HUES48 (cell line): Measurements from ENCODE around the gene RFX3.

Experiments
- H3K27ac ChIP-seq: one replicate; pipeline ENCODE4 v1.7.0; 2013; ENCODE audit warnings: low read depth, low read length, inconsistent platforms
- H3K27me3 ChIP-seq: 2 replicates; pipeline ENCODE4 v1.6.1; 2013; ENCODE audit warnings: mild to moderate bottlenecking, low read length; ENCODE audit not compliant: control insufficient read depth, insufficient read depth
- H3K36me3 ChIP-seq: 2 replicates; pipeline ENCODE4 v1.6.1; 2013; ENCODE audit warnings: low read length; ENCODE audit not compliant: control insufficient read depth, insufficient read depth
- H3K4me1 ChIP-seq: 2 replicates; pipeline ENCODE4 v1.6.1; 2013; ENCODE audit warnings: mild to moderate bottlenecking, low read length; ENCODE audit not compliant: control insufficient read depth, insufficient read depth
- H3K4me3 ChIP-seq: 2 replicates; pipeline ENCODE4 v1.5.1; 2013; ENCODE audit warnings: mild to moderate bottlenecking, low read depth, low read length
- H3K9ac ChIP-seq: 2 replicates; pipeline ENCODE4 v1.6.1; 2013; ENCODE audit warnings: mild to moderate bottlenecking, low read depth, low read length, moderate library complexity
- H3K9me3 ChIP-seq: 2 replicates; pipeline ENCODE4 v1.6.1; 2013; ENCODE audit warnings: low read length; ENCODE audit not compliant: control insufficient read depth, insufficient read depth

The RFX3 gene

GRCh38 chr9:3237121-3237520 is 288.7 kb downstream of the RFX3 start:
- no peak overlapping the region for H3K4me3 ChIP-seq
- H3K27me3 ChIP-seq = no peaks in the 10 kb centered on the region
- no peaks in the 10 kb centered on the region for H3K9me3 ChIP-seq
- H3K4me1 ChIP-seq = peaks cover 13% of the 10 kb centered on the region
- no peaks in the 10 kb centered on the region for H3K36me3 ChIP-seq
- H3K27ac ChIP-seq = no peak overlapping the region
- no peak overlapping the region for H3K9ac ChIP-seq

- Histone ChIP-seq H3K4me1 (no peaks in the 10 kb centered on the region), H3K27me3 (no peaks in the 10 kb centered on the region), H3K9ac (no peak overlapping the region), H3K9me3 (no peaks in the 10 kb centered on the region), H3K36me3 (no peaks in the 10 kb centered on the region), H3K27ac (no peak overlapping the region), H3K4me3 (no peak overlapping the region)
Measured at GRCh38 chr9:3235497-3235896, 290.3 kb downstream of the RFX3 start.

- no peaks in the 10 kb centered on the region for H3K27me3 ChIP-seq
- H3K9ac ChIP-seq = no peak overlapping the region
- no peak overlapping the region for H3K4me3 ChIP-seq
- no peaks in the 10 kb centered on the region for H3K9me3 ChIP-seq
- H3K27ac ChIP-seq = no peak overlapping the region
- no peaks in the 10 kb centered on the region for H3K36me3 ChIP-seq
- peaks cover 5% of the 10 kb centered on the region; the same call in 1 of the 2 replicates for H3K4me1 ChIP-seq
Measured at GRCh38 chr9:3224931-3225330, 300.9 kb downstream of the RFX3 start.

- Histone ChIP-seq H3K27me3 (no peaks in the 10 kb centered on the region), H3K9me3 (no peaks in the 10 kb centered on the region), H3K36me3 (no peaks in the 10 kb centered on the region), H3K27ac (no peak overlapping the region), H3K9ac (no peak overlapping the region), H3K4me1 (peaks cover 10% of the 10 kb centered on the region; the same call in 1 of the 2 replicates), H3K4me3 (no peak overlapping the region)
Measured at GRCh38 chr9:3215658-3216057, 310.1 kb downstream of the RFX3 start.

- Histone ChIP-seq H3K36me3 (no peaks in the 10 kb centered on the region), H3K9ac (no peak overlapping the region), H3K4me1 (peaks cover 10% of the 10 kb centered on the region; the same call in 1 of the 2 replicates), H3K9me3 (no peaks in the 10 kb centered on the region), H3K27ac (no peak overlapping the region), H3K27me3 (no peaks in the 10 kb centered on the region), H3K4me3 (no peak overlapping the region)
Measured at GRCh38 chr9:3214741-3215140, 311.1 kb downstream of the RFX3 start.

- Histone ChIP-seq H3K4me3 (no peak overlapping the region), H3K9me3 (no peaks in the 10 kb centered on the region), H3K36me3 (no peaks in the 10 kb centered on the region), H3K9ac (no peak overlapping the region), H3K4me1 (no peaks in the 10 kb centered on the region), H3K27me3 (no peaks in the 10 kb centered on the region), H3K27ac (no peak overlapping the region)
Measured at GRCh38 chr9:3205421-3206095, 320.2 kb downstream of the RFX3 start.

GRCh38 chr9:3200331-3200774 is 325.4 kb downstream of the RFX3 start:
- H3K27me3 ChIP-seq = no peaks in the 10 kb centered on the region
- H3K9ac ChIP-seq = no peak overlapping the region
- no peaks in the 10 kb centered on the region for H3K36me3 ChIP-seq

GRCh38 chr9:3193791-3194190 is 332.0 kb downstream of the RFX3 start:
- Histone ChIP-seq H3K36me3 (no peaks in the 10 kb centered on the region), H3K4me1 (no peaks in the 10 kb centered on the region), H3K9me3 (no peaks in the 10 kb centered on the region), H3K4me3 (no peak overlapping the region), H3K27ac (no peak overlapping the region), H3K27me3 (no peaks in the 10 kb centered on the region), H3K9ac (no peak overlapping the region)

More at GRCh38 chr9:3200331-3200774, 325.4 kb downstream of the RFX3 start:
- Histone ChIP-seq H3K9me3 (no peaks in the 10 kb centered on the region), H3K27ac (no peak overlapping the region), H3K4me3 (no peak overlapping the region), H3K4me1 (no peaks in the 10 kb centered on the region)

GRCh38 chr9:3191715-3192114 is 334.1 kb downstream of the RFX3 start:
- Histone ChIP-seq H3K36me3 (no peaks in the 10 kb centered on the region), H3K4me1 (no peaks in the 10 kb centered on the region), H3K4me3 (no peak overlapping the region), H3K27me3 (no peaks in the 10 kb centered on the region), H3K9me3 (no peaks in the 10 kb centered on the region), H3K27ac (no peak overlapping the region), H3K9ac (no peak overlapping the region)

- Histone ChIP-seq H3K9me3 (no peaks in the 10 kb centered on the region), H3K4me1 (no peaks in the 10 kb centered on the region), H3K27me3 (no peaks in the 10 kb centered on the region), H3K4me3 (no peak overlapping the region), H3K36me3 (no peaks in the 10 kb centered on the region), H3K9ac (no peak overlapping the region), H3K27ac (no peak overlapping the region)
Measured at GRCh38 chr9:3189113-3189861, 336.5 kb downstream of the RFX3 start.

- Histone ChIP-seq H3K9me3 (no peaks in the 10 kb centered on the region), H3K27ac (no peak overlapping the region), H3K4me3 (no peak overlapping the region), H3K27me3 (peaks cover 13% of the 10 kb centered on the region), H3K4me1 (no peaks in the 10 kb centered on the region), H3K36me3 (no peaks in the 10 kb centered on the region), H3K9ac (no peak overlapping the region)
Measured at GRCh38 chr9:3186751-3187150, 339.1 kb downstream of the RFX3 start.
